NCI-H345 treated with DMSO at 0.1 percent for 48 hours (cell line): Measurements from ENCODE around the gene TLL2.
A peak's percentile ranks its signal among the peaks of the same experiment; 100 is the strongest.

Source experiments
- DNase-seq: peaks from one replicate; lab custom pipeline; 2025; ENCODE audit not compliant: unreplicated experiment; lab: John Stamatoyannopoulos, UW

The TLL2 gene

GRCh38 chr10:96334616-96335526 is 178.9 kb downstream of the TLL2 start:
- peak; percentile 1 for DNase-seq

- no peak for DNase-seq
Observed at GRCh38 chr10:96333101-96333500, 180.6 kb downstream of the TLL2 start.

- no peak for DNase-seq
Observed at GRCh38 chr10:96327462-96327861, 186.3 kb downstream of the TLL2 start.

- DNase-seq = no peak
Observed at GRCh38 chr10:96325719-96326373, 187.9 kb downstream of the TLL2 start.

GRCh38 chr10:96324447-96324846 is 189.3 kb downstream of the TLL2 start:
- no peak for DNase-seq

GRCh38 chr10:96322275-96322674 is 191.5 kb downstream of the TLL2 start:
- DNase-seq = no peak

GRCh38 chr10:96321822-96322221 is 191.9 kb downstream of the TLL2 start:
- DNase-seq = no peak

- no peak for DNase-seq
Observed at GRCh38 chr10:96319754-96320474, 193.8 kb downstream of the TLL2 start.

- no peak for DNase-seq
Observed at GRCh38 chr10:96317067-96317833, 196.5 kb downstream of the TLL2 start.
